OCI-LY3 (cell line): ENCODE results near the gene ZKSCAN7.
"Not testable (repeated sequence)": the region's sequence is repeated elsewhere in the genome, so short reads cannot be mapped to it uniquely, and the experiment has no call there.

ENCODE experiments used
- H2AFZ ChIP-seq: fragments of 200-600, 300-600 bp; shearing (Covaris generic); 2 replicates; pipeline ENCODE4 v1.6.0; 2014; ENCODE audit warnings: antibody characterized with exemption, low read depth, low read length
- H3K27ac ChIP-seq: fragments of 200-600, 300-600 bp; sonication (generic); 2 replicates; pipeline ENCODE4 v1.5.1; 2014; ENCODE audit warnings: mild to moderate bottlenecking, low read length, moderate library complexity, mixed read lengths
- H3K27me3 ChIP-seq: fragments of 200-600, 300-600 bp; sonication (generic); 2 replicates; pipeline ENCODE4 v1.6.1; 2014; ENCODE audit warnings: low read depth, low read length, mixed read lengths
- H3K36me3 ChIP-seq: fragments of 200-600, 300-600 bp; sonication (generic); replicated peaks from 2 replicates; pipeline ENCODE3; 2014; ENCODE audit warnings: low read depth, low read length, mixed read lengths
- H3K4me1 ChIP-seq: fragments of 300-600, 200-600 bp; sonication (generic); 2 replicates; pipeline ENCODE4 v1.6.1; 2014; ENCODE audit warnings: low read length, mixed read lengths
- H3K4me2 ChIP-seq: fragments of 200-600, 300-600 bp; sonication (generic); 2 replicates; pipeline ENCODE4 v1.6.1; 2014; ENCODE audit warnings: low read length, mixed read lengths
- H3K4me3 ChIP-seq: fragments of 300-600, 200-600 bp; sonication (generic); 2 replicates; pipeline ENCODE4 v1.5.1; 2014; ENCODE audit warnings: antibody characterized with exemption, mild to moderate bottlenecking, low read length, moderate library complexity
- H3K79me2 ChIP-seq: fragments of 300-600, 200-600 bp; shearing (Covaris generic); 2 replicates; pipeline ENCODE4 v1.6.1; 2014; ENCODE audit warnings: mild to moderate bottlenecking, low read length, mixed read lengths
- H3K9ac ChIP-seq: fragments of 300-600, 200-600 bp; shearing (Covaris generic); 2 replicates; pipeline ENCODE4 v1.6.0; 2014; ENCODE audit warnings: mild to moderate bottlenecking, low read length, moderate library complexity
- H3K9me3 ChIP-seq: fragments of 200-600, 300-600 bp; shearing (Covaris generic); 2 replicates; pipeline ENCODE4 v1.6.1; 2014; ENCODE audit warnings: low read length, mixed read lengths; ENCODE audit not compliant: insufficient read depth
- H4K20me1 ChIP-seq: fragments of 200-600, 300-600 bp; sonication (generic); 2 replicates; pipeline ENCODE4 v1.6.1; 2016; ENCODE audit warnings: low read length, mixed read lengths; ENCODE audit not compliant: insufficient read depth
- EZH2phosphoT487 ChIP-seq: fragments of 200-600 bp; shearing (Covaris generic); IDR thresholded peaks from 2 replicates; pipeline ENCODE4 v1.6.1; 2018; ENCODE audit warnings: antibody characterized with exemption, mixed run types, low read depth
- TF ChIP-seq, protein P1 (sequence below): fragments of 200-600, 300-600 bp; sonication (generic); IDR thresholded peaks from 2 replicates; pipeline ENCODE4 v1.5.1; 2014; ENCODE audit warnings: antibody characterized with exemption, low read length, low read depth

ZKSCAN7 gene

DNA sequence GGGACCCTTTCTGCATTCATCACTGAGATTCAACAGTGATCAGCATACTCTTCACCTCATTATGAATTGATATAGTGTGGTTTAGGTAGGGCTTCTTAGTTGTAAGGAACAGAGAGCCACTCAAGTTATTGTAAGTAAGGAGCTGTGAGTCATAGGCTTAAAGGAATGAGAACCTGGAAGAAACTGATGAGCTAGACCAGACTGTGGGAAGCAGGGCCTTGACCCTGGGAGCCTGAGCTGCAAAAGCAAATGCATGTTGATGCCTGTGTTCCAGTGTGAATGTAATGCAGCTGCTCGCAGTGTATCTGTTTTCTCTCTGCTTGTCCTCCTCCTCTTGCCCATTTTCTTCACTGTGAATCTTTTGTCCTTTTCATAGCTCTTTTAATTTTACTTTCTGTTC lies 13.6 kb downstream of the ZKSCAN7 start:
- H3K9me3 ChIP-seq = peaks cover 27% of the 10 kb centered on the region
- no peak overlapping the region for H3K4me3 ChIP-seq
- H3K4me1 ChIP-seq = no peaks in the 10 kb centered on the region
- no peaks in the 10 kb centered on the region for H4K20me1 ChIP-seq
- no peak overlapping the region for H3K4me2 ChIP-seq
- no peak overlapping the region for H3K9ac ChIP-seq
- peaks cover 1% of the 10 kb centered on the region for H3K36me3 ChIP-seq
- no peak overlapping the region for H3K27ac ChIP-seq
- no peak overlapping the region for H2AFZ ChIP-seq
- H3K79me2 ChIP-seq = no peaks in the 10 kb centered on the region
- H3K27me3 ChIP-seq = no peaks in the 10 kb centered on the region
- no peak for TF ChIP-seq EZH2phosphoT487
- TF ChIP-seq, protein P1, sequence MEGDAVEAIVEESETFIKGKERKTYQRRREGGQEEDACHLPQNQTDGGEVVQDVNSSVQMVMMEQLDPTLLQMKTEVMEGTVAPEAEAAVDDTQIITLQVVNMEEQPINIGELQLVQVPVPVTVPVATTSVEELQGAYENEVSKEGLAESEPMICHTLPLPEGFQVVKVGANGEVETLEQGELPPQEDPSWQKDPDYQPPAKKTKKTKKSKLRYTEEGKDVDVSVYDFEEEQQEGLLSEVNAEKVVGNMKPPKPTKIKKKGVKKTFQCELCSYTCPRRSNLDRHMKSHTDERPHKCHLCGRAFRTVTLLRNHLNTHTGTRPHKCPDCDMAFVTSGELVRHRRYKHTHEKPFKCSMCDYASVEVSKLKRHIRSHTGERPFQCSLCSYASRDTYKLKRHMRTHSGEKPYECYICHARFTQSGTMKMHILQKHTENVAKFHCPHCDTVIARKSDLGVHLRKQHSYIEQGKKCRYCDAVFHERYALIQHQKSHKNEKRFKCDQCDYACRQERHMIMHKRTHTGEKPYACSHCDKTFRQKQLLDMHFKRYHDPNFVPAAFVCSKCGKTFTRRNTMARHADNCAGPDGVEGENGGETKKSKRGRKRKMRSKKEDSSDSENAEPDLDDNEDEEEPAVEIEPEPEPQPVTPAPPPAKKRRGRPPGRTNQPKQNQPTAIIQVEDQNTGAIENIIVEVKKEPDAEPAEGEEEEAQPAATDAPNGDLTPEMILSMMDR = no peak

DNA sequence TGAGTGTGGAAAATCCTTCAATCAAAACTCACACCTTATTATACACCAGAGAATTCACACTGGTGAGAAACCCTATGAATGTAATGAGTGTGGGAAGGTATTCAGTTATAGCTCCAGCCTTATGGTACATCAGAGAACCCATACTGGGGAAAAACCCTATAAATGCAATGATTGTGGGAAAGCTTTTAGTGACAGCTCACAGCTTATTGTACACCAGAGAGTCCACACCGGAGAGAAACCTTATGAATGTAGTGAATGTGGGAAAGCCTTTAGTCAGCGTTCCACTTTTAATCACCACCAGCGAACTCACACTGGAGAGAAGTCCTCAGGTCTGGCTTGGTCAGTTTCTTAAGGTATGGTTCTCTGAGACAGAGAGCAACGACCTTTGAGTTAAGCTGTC lies 16.0 kb downstream of the ZKSCAN7 start:
- Histone ChIP-seq H4K20me1 (no peaks in the 10 kb centered on the region), H3K4me3 (no peak overlapping the region), H2AFZ (no peak overlapping the region), H3K27ac (no peak overlapping the region), H3K9ac (no peak overlapping the region), H3K9me3 (peaks cover 23% of the 10 kb centered on the region), H3K27me3 (no peaks in the 10 kb centered on the region), H3K36me3 (peaks cover 4% of the 10 kb centered on the region), H3K79me2 (no peaks in the 10 kb centered on the region), H3K4me2 (no peak overlapping the region), H3K4me1 (peaks cover 4% of the 10 kb centered on the region)
- TF ChIP-seq EZH2phosphoT487 = no peak
- TF ChIP-seq, protein P1 = no peak

DNA sequence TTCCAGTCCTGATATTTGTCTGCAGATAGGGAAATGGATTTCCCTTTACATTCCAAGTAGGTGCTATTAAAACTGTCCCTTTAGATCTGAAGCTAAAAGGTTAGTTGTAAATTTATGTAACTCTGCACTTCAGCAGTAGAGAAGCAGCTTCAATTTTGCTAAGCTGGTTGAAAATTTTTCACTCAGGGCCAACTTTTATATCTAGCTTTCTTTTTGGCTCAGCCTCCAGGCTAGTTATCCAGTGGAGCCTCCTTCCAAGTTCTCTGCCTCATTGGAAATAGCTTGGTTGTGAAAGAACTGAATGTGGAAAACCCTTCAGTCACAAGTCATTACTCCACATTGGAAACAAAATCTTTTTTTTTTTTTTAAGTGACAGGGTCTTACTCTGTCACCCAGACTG lies 21.6 kb downstream of the ZKSCAN7 start:
- Histone ChIP-seq H3K79me2 (no peaks in the 10 kb centered on the region), H3K9ac (peak overlapping the region; percentile 18), H3K27me3 (no peaks in the 10 kb centered on the region), H3K27ac (peak overlapping the region; percentile 70), H3K4me2 (peak overlapping the region; percentile 54), H3K9me3 (peaks cover 12% of the 10 kb centered on the region), H4K20me1 (no peaks in the 10 kb centered on the region), H3K4me1 (peaks cover 16% of the 10 kb centered on the region), H3K36me3 (peaks cover 4% of the 10 kb centered on the region), H3K4me3 (peak overlapping the region; percentile 9), H2AFZ (no peak overlapping the region)
- TF ChIP-seq, protein P1 = no peak
- TF ChIP-seq EZH2phosphoT487 = no peak

DNA sequence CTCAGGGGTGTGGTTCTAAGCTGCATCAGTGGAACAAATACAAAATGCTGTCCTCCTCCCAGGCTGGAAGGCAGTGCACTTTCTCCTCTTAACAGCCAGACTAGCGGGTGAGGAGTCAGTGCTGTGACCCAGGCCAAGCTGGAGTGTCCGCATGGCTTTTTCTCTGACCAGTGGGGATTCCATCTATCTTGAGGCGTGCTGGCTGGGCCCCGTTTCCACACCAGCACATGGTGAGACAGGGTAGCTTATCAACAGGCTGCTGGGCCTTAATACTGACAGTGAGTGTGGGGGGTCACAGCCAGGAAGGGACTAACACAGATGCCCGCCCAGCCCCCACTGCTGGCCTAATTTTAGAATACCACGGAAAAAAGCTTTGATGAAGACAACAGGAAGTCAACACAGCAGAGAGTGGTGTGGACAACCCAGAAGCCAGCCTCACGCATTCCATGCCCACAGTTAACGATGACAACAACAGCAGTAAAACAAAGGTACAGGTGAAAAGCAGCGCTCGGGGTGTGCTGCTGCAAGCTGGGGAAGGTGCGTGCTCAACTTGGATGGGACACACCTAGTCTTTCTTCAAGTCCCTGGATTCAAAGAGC lies 22.5 kb downstream of the ZKSCAN7 start:
- not testable (repeated sequence) for H3K4me3 ChIP-seq, H3K36me3 ChIP-seq, H4K20me1 ChIP-seq, H3K9ac ChIP-seq, H3K4me2 ChIP-seq, H2AFZ ChIP-seq, H3K27me3 ChIP-seq, H3K27ac ChIP-seq, H3K9me3 ChIP-seq, H3K79me2 ChIP-seq
- H3K4me1 ChIP-seq = peaks cover 16% of the 10 kb centered on the region

DNA sequence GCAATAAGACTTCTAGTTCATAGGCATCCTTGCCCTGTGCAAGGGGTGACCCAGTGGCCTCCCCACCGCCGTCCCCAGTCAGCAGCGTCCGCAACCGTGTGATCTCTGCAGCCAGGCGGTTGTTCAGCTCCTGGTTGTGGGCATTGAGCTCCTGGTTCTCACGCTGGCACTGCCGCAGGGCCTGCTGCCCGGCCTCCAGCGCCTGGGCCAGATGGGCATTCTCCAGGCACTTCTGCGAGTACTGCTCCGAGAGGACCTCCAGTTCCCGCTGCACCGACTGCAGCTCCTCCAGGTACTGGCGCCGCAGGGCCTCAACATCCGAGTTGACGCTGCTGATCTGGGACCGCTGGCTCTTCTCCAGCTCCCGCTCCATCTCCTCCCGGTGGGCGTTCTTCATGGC lies 23.3 kb downstream of the ZKSCAN7 start:
- H3K36me3 ChIP-seq, H4K20me1 ChIP-seq, H3K27ac ChIP-seq, H3K79me2 ChIP-seq, H3K9ac ChIP-seq, H3K4me2 ChIP-seq, H3K4me3 ChIP-seq, H3K9me3 ChIP-seq, H2AFZ ChIP-seq, H3K27me3 ChIP-seq: not testable (repeated sequence)
- H3K4me1 ChIP-seq = peaks cover 16% of the 10 kb centered on the region

DNA sequence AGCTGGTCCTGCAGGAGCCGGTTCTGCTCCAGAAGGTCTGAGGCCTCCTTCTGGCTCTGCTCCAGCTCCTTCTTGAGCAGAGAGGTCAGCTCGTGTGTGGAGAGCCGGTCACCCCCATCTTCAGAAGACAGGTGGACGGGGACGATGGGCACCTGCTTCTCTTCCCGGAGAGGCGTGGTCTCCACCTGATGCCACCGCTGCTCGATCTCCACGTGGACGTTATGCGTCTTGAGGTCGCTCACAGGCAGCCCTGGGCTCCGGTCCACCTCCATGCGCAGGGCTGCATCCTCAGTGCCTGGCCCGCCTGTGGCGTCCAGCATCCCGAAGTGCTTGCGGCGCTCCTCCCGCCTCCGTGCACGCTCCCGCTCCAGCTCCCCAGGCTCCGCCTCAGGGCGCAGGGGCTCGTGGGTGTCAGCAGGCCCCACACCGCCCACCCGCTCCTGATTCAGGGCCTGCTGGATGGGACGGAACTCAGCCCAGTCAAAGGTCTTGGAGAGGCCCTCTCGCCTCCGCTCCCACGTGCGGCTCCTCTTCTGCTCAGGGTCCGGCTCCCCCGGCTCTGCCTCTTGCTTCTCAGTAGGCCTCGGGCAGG lies 24.0 kb downstream of the ZKSCAN7 start:
- not testable (repeated sequence) for H4K20me1 ChIP-seq, H3K36me3 ChIP-seq, H3K4me2 ChIP-seq, H2AFZ ChIP-seq, H3K9me3 ChIP-seq, H3K9ac ChIP-seq, H3K27ac ChIP-seq, H3K79me2 ChIP-seq, H3K27me3 ChIP-seq, H3K4me3 ChIP-seq
- H3K4me1 ChIP-seq = peaks cover 16% of the 10 kb centered on the region

DNA sequence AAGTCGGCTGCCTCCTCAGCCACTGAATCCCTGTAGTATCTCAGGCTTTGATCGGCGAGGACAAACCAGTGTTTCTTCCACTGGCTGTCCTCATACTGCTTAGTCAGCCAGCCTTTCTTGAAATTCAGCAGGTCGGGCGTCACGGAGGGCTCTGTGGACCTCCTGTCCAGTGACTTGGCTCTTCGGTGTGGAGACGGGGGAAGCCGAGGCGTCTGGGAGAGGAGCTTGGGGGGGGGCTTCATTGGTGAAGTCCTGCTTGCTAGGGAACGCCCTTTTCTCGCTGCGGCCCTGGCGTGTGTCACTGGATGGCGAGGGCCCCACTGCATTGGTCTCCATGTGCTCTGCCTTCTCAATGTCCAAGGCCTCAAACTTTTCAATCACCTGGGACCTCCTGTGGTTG lies 24.8 kb downstream of the ZKSCAN7 start:
- H3K4me3 ChIP-seq, H3K9ac ChIP-seq, H3K27ac ChIP-seq, H3K36me3 ChIP-seq, H2AFZ ChIP-seq, H3K9me3 ChIP-seq, H3K27me3 ChIP-seq, H3K4me2 ChIP-seq, H3K79me2 ChIP-seq, H4K20me1 ChIP-seq: not testable (repeated sequence)
- H3K4me1 ChIP-seq = peaks cover 20% of the 10 kb centered on the region
